HCT116 (cell line): Measurements from ENCODE around the gene RAB30. TPM values are rescaled to one million over a fixed set of nuclear protein-coding genes. Genes with fewer than 3 reads are reported as not detected.
"Not testable (repeated sequence)": the region's sequence is repeated elsewhere in the genome, so short reads cannot be mapped to it uniquely, and the experiment has no call there.

Experiments
- ATAC-seq: fragments of 200-7000 bp; cut with Tn5 transposase; 2 replicates; pipeline ENCODE4 v1.9.1; 2020; ENCODE audit warnings: mild to moderate bottlenecking, moderate library complexity
- BruUV-seq: library from RNA; stranded (reverse); fragments of 400-500 nt; replicated peaks from 2 replicates; lab custom pipeline; 2021; lab: Mats Ljungman, UMichigan
- CTCF ChIA-PET: fragments of 300-600 bp; sonication (Branson Sonifier 250); formaldehyde crosslinking; loops from one replicate; lab custom pipeline; 2021; ENCODE audit warnings: antibody characterized with exemption; lab: Charles Lee
- POLR2A ChIA-PET: fragments of 300-600, 350-600 bp; sonication (Branson Sonifier 250); formaldehyde crosslinking; loops from one replicate; lab custom pipeline; 2021; ENCODE audit warnings: antibody characterized with exemption; lab: Charles Lee
- RAD21 ChIA-PET, 2 experiments: fragments of 300-600 bp; sonication (Branson Sonifier 250); formaldehyde crosslinking; loops; one replicate each; lab custom pipeline; 2023; ENCODE audit warnings: low total read pairs in 2 of 2; ENCODE audit not compliant: uncharacterized antibody in 2 of 2, unreplicated experiment in 2 of 2, low non-redundant PET in 1 of 2; lab: Charles Lee
- DNase-seq: peaks from one replicate; pipeline ENCODE4 v3.0.0-alpha.2; 2010; ENCODE audit warnings: low read depth, low spot score
- H2AFZ ChIP-seq: fragments of 200-600 bp; shearing (Covaris generic), sonication (generic); 2 replicates; pipeline ENCODE4 v1.6.1; 2017; ENCODE audit warnings: low read depth, mixed run types, mixed read lengths, antibody characterized with exemption, low read length; ENCODE audit not compliant: poor library complexity, severe bottlenecking
- H3K27ac ChIP-seq: 2 replicates; pipeline ENCODE4 v1.5.1; 2012; ENCODE audit warnings: low read depth, low read length
- H3K27me3 ChIP-seq: fragments of 200-600 bp; sonication (generic); 2 replicates; pipeline ENCODE4 v1.6.1; 2016; ENCODE audit warnings: mixed run types, low read length, mixed read lengths; ENCODE audit not compliant: insufficient read depth
- H3K36me3 ChIP-seq, 2 experiments: fragments of 200-500 bp in 1 of 2; fragments of 200-600 bp in 1 of 2; sonication (Bioruptor generic) in 1 of 2; sonication (generic) in 1 of 2; 2 replicates each; pipeline versions ENCODE4 v1.5.1 to v1.6.1; 2014 to 2016; ENCODE audit warnings: low read length in 2 of 2, inconsistent platforms in 1 of 2, mixed read lengths in 1 of 2, mixed run types in 1 of 2; ENCODE audit not compliant: insufficient read depth in 2 of 2, control insufficient read depth in 1 of 2
- H3K4me1 ChIP-seq, 2 experiments: fragments of 200-600 bp in 1 of 2; sonication (generic) in 1 of 2; 2 replicates each; pipeline versions ENCODE4 v1.5.1 to v1.6.1; 2012 to 2017; ENCODE audit warnings: low read length in 2 of 2, inconsistent platforms in 1 of 2, mild to moderate bottlenecking in 1 of 2, mixed read lengths in 1 of 2, mixed run types in 1 of 2, moderate library complexity in 1 of 2; ENCODE audit not compliant: insufficient read depth in 2 of 2, control insufficient read depth in 1 of 2
- H3K4me2 ChIP-seq: fragments of 200-600 bp; sonication (generic); 2 replicates; pipeline ENCODE4 v1.6.1; 2017; ENCODE audit warnings: mixed run types, low read length, mixed read lengths
- H3K4me3 ChIP-seq, 2 experiments: fragments of 200-600 bp in 1 of 2; sonication (generic) in 1 of 2; replicated peaks in 1 of 2; 2 replicates each; pipeline ENCODE4 v1.5.1; 2011 to 2016; ENCODE audit warnings: low read length in 2 of 2, control low read depth in 1 of 2, low read depth in 1 of 2, mild to moderate bottlenecking in 1 of 2, mixed read lengths in 1 of 2, mixed run types in 1 of 2
- H3K79me2 ChIP-seq: fragments of 200-600 bp; sonication (generic); 2 replicates; pipeline ENCODE4 v1.6.1; 2017; ENCODE audit warnings: mild to moderate bottlenecking, mixed run types, low read length, moderate library complexity, mixed read lengths; ENCODE audit not compliant: insufficient read depth
- H3K9ac ChIP-seq: fragments of 200-600 bp; sonication (generic); 2 replicates; pipeline ENCODE4 v1.6.1; 2016; ENCODE audit warnings: low read length, mixed read lengths
- H3K9me2 ChIP-seq: fragments of 200-600 bp; sonication (generic), shearing (Covaris generic); 2 replicates; pipeline ENCODE4 v1.6.1; 2017; ENCODE audit warnings: mixed run types, mild to moderate bottlenecking, moderate library complexity; ENCODE audit not compliant: insufficient read depth
- H3K9me3 ChIP-seq, 2 experiments: fragments of 200-500 bp in 1 of 2; fragments of 200-600 bp in 1 of 2; sonication (Bioruptor generic) in 1 of 2; sonication (generic) in 1 of 2; 2 replicates each; pipeline ENCODE4 v1.6.1; 2014 to 2017; ENCODE audit warnings: low read length in 2 of 2, mixed read lengths in 2 of 2, inconsistent platforms in 1 of 2, low read depth in 1 of 2, mild to moderate bottlenecking in 1 of 2, mixed run types in 1 of 2, moderate library complexity in 1 of 2; ENCODE audit not compliant: control insufficient read depth in 1 of 2, insufficient read depth in 1 of 2
- H4K20me1 ChIP-seq: fragments of 200-600 bp; sonication (generic), shearing (Covaris generic); 2 replicates; pipeline ENCODE4 v1.6.1; 2017; ENCODE audit warnings: mixed run types, mild to moderate bottlenecking, moderate library complexity; ENCODE audit not compliant: insufficient read depth
- EZH2 ChIP-seq: fragments of 200-600 bp; sonication (generic); IDR thresholded peaks from 2 replicates; pipeline ENCODE4 v1.6.1; 2017; ENCODE audit warnings: antibody characterized with exemption, mixed run types
- POLR2AphosphoS5 ChIP-seq: IDR thresholded peaks from 2 replicates; pipeline ENCODE4 v1.6.1; 2011; ENCODE audit warnings: mild to moderate bottlenecking, low read depth, low read length, moderate library complexity
- RAD21 ChIP-seq: IDR thresholded peaks from 2 replicates; pipeline ENCODE4 v1.6.1; 2012; ENCODE audit warnings: low read depth, mild to moderate bottlenecking
- SP1 ChIP-seq: IDR thresholded peaks from 2 replicates; pipeline ENCODE4 v1.6.1; 2012; ENCODE audit warnings: low read depth
- YY1 ChIP-seq: IDR thresholded peaks from 2 replicates; pipeline ENCODE4 v1.6.1; 2011; ENCODE audit warnings: low read length, low read depth, moderate library complexity, mild to moderate bottlenecking; ENCODE audit not compliant: insufficient replicate concordance; ENCODE audit errors: extremely low read depth
- intact Hi-C: fragments of 100-400 bp; cut with micrococcal nuclease; formaldehyde crosslinking; loops from 2 replicates; pipeline ENCODE4 v1.10.0; 2022
- total RNA-seq: library from RNA; stranded (reverse); gene quantifications from one replicate; pipeline ENCODE4 v1.2.1, GENCODE V29; 2021; ENCODE audit not compliant: unreplicated experiment
- TF ChIP-seq, protein P1 (sequence below): IDR thresholded peaks from 2 replicates; pipeline ENCODE4 v1.6.1; 2012
- TF ChIP-seq, protein P2 (sequence below), 3 experiments: fragments of 200-600 bp in 1 of 3; sonication (generic) in 1 of 3; IDR thresholded peaks in 2 of 3; conservative IDR thresholded peaks in 1 of 3; 2 replicates each; pipeline ENCODE4 v1.5.1; 2012 to 2017; ENCODE audit warnings: low read depth in 2 of 3, low read length in 2 of 3, antibody characterized with exemption in 1 of 3, borderline replicate concordance in 1 of 3, control low read depth in 1 of 3, mild to moderate bottlenecking in 1 of 3, mixed read lengths in 1 of 3, mixed run types in 1 of 3, moderate library complexity in 1 of 3; ENCODE audit not compliant: insufficient read depth in 1 of 3

Gene RAB30
- total RNA-seq, 1 experiment from 2014 or later, result 5.7 TPM

DNA sequence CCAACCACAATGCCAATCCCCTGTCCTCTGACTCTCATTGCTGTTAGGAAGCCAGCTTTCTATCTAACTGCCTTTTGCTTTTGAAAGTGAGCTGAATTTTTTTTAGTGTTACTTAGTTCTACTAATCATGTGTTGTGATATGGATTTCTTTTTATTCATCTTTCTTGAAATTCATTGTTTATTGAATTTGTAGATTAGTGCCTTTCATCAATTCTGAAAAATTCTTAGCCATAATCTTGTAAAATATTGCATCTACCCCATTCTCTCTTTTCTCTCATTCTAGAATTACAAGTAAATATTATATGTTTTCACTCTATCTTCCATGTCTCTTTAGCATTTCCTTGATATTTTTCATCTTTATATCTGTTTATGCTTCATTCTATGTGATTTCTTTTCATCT lies 122.3 kb downstream of the RAB30 start (continued):
- no peak for TF ChIP-seq EZH2

DNA sequence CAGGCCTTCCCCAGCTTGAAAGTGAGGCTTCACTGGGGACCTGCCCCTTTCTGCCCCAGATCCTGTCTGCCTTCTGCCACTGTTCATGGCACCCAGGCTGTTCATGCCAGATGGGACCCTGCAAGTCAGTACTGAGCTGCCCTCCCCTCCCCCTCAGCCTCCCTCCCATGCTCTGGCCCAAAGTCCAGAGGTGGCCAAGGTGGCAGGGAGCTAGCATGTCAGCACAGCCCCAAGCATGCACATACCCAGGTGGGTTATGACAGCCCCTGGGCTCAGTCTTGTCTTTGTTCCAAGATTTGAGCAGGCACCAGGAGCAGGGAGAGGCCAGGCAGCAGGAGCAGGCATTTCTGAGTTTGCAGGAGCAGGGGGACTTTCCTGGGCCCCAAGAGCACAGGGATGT lies 126.0 kb downstream of the RAB30 start:
- Histone ChIP-seq H4K20me1 (no peaks in the 10 kb centered on the region), H3K4me1 (no peaks in the 10 kb centered on the region), H2AFZ (no peak overlapping the region), H3K9me3 (no peaks in the 10 kb centered on the region; a peak in 1 of 4 replicates), H3K4me2 (no peak overlapping the region), H3K36me3 (no peaks in the 10 kb centered on the region), H3K27ac (no peak overlapping the region), H3K4me3 (no peak overlapping the region), H3K27me3 (no peaks in the 10 kb centered on the region), H3K9ac (no peak overlapping the region), H3K79me2 (no peaks in the 10 kb centered on the region), H3K9me2 (no peaks in the 10 kb centered on the region)
- POLR2A ChIA-PET, result no interaction called here
- no TSS peak for BruUV-seq
- RAD21 ChIA-PET, result no interaction called here
- intact Hi-C loops, result no loop called here
- no peak for DNase-seq
- TF ChIP-seq, protein P1, sequence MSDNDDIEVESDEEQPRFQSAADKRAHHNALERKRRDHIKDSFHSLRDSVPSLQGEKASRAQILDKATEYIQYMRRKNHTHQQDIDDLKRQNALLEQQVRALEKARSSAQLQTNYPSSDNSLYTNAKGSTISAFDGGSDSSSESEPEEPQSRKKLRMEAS, result no peak
- TF ChIP-seq SP1 (no peak), RAD21 (no peak), POLR2AphosphoS5 (no peak), YY1 (no peak)
- TF ChIP-seq, protein P2, sequence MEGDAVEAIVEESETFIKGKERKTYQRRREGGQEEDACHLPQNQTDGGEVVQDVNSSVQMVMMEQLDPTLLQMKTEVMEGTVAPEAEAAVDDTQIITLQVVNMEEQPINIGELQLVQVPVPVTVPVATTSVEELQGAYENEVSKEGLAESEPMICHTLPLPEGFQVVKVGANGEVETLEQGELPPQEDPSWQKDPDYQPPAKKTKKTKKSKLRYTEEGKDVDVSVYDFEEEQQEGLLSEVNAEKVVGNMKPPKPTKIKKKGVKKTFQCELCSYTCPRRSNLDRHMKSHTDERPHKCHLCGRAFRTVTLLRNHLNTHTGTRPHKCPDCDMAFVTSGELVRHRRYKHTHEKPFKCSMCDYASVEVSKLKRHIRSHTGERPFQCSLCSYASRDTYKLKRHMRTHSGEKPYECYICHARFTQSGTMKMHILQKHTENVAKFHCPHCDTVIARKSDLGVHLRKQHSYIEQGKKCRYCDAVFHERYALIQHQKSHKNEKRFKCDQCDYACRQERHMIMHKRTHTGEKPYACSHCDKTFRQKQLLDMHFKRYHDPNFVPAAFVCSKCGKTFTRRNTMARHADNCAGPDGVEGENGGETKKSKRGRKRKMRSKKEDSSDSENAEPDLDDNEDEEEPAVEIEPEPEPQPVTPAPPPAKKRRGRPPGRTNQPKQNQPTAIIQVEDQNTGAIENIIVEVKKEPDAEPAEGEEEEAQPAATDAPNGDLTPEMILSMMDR (IDR thresholded peaks at IDR 0.05 in 2 of 3, conservative IDR thresholded peaks at IDR 0.05 in 1 of 3; ENCODE audit: borderline replicate concordance in 1 of 3, insufficient read depth in 1 of 3, low read depth in 2 of 3, low read length in 2 of 3), result no peak
- no peak for ATAC-seq
- CTCF ChIA-PET, result interaction anchor here (1.5 kb wide), 1 partner anchor 19 kb away, joined by 3 read pairs; no protein-coding TSS in a partner anchor

DNA sequence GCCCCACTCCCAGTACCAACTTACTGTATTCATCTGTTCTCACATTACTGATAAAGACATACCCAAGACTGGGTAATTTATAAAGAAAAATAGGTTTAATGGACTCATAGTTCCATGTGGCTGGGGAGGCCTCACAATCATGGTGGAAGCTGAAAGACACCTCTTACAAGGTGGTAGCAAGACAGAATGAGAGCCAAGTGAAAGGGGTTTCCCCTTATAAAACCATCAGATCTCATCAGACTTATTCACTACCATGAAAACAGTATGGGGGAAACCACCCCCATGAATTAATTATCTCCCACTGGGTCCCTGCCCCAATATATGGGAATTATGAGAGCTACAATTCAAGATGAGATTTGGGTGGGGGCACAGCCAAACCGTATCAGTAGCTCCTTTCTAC lies 126.7 kb downstream of the RAB30 start:
- H3K9me2 ChIP-seq, H3K4me1 ChIP-seq, POLR2A ChIA-PET, intact Hi-C loops, H3K4me2 ChIP-seq, ATAC-seq, H3K79me2 ChIP-seq, H2AFZ ChIP-seq, H3K27me3 ChIP-seq, H3K27ac ChIP-seq, DNase-seq, RAD21 ChIA-PET, H4K20me1 ChIP-seq, H3K9ac ChIP-seq, BruUV-seq, H3K9me3 ChIP-seq, H3K36me3 ChIP-seq, H3K4me3 ChIP-seq: not testable (repeated sequence)
- CTCF ChIA-PET, result interaction anchor here (1.5 kb wide), 1 partner anchor 18 kb away, joined by 3 read pairs; no protein-coding TSS in a partner anchor
